A549 (cell line): Measurements from ENCODE around the gene DDX1. TPM values are rescaled to one million over a fixed set of nuclear protein-coding genes. Genes with fewer than 3 reads are reported as not detected.

Source experiments
- ATAC-seq, 2 experiments: fragments of 200-7000 bp in 1 of 2; fragments of >200 bp in 1 of 2; cut with Nextera tagmentation in 1 of 2; cut with Tn5 transposase in 1 of 2; 3 replicates each; pipeline versions ENCODE4 v1.8.0 to v1.9.1; 2018 to 2020; ENCODE audit warnings: mild to moderate bottlenecking in 1 of 2, moderate library complexity in 1 of 2
- CTCF ChIA-PET: fragments of 300-600 bp; sonication (Branson Sonifier 250); formaldehyde crosslinking; extraction: SDS; loops from one replicate; lab custom pipeline; 2021; ENCODE audit warnings: antibody characterized with exemption, inconsistent platforms; lab: Yijun Ruan, JAX
- POLR2A ChIA-PET: fragments of 350-600 bp; formaldehyde crosslinking; extraction: SDS; loops from one replicate; lab custom pipeline; 2021; ENCODE audit warnings: antibody characterized with exemption, inconsistent platforms; lab: Yijun Ruan, JAX
- DNase-seq, 2 experiments: peaks; one replicate each; pipeline versions ENCODE4 v3.0.0 to v3.0.0-alpha.2; 2011 to 2016; ENCODE audit warnings: low read depth in 1 of 2, low spot score in 1 of 2
- FAIRE-seq: peaks from 2 replicates; lab custom pipeline; 2011; peaks lifted over from hg19 to GRCh38; lab: Jason Lieb, UNC
- H3K27ac ChIP-seq, 2 experiments: fragments of >200 bp; sonication (Bioruptor Twin); formaldehyde crosslinking; 3 replicates each; pipeline ENCODE4 v1.5.1; 2016 to 2017
- H3K4me1 ChIP-seq: fragments of >200 bp; sonication (Bioruptor Twin); formaldehyde crosslinking; 3 replicates; pipeline ENCODE4 v1.6.1; 2016
- H3K4me2 ChIP-seq: fragments of >200 bp; sonication (Bioruptor Twin); formaldehyde crosslinking; 3 replicates; pipeline ENCODE4 v1.6.1; 2016
- H3K4me3 ChIP-seq: fragments of >200 bp; sonication (Bioruptor Twin); formaldehyde crosslinking; 3 replicates; pipeline ENCODE4 v1.5.1; 2016
- H3K9me3 ChIP-seq: fragments of >200 bp; sonication (Bioruptor Twin); formaldehyde crosslinking; 3 replicates; pipeline ENCODE4 v1.6.1; 2016
- BCL3 ChIP-seq: fragments of >200 bp; sonication (Bioruptor Twin); formaldehyde crosslinking; IDR thresholded peaks from 3 replicates; pipeline ENCODE4 v1.6.1; 2016
- CBX2 ChIP-seq: fragments of 200-600 bp; sonication (generic); IDR thresholded peaks from 2 replicates; pipeline ENCODE4 v1.6.1; 2016; ENCODE audit warnings: low read depth, mild to moderate bottlenecking, borderline replicate concordance
- CBX8 ChIP-seq: fragments of 200-600 bp; sonication (generic); IDR thresholded peaks from 2 replicates; pipeline ENCODE4 v1.6.1; 2016
- CHD2 ChIP-seq: fragments of 150-350 bp; IDR thresholded peaks from 2 replicates; pipeline ENCODE4 v1.6.1; 2014; ENCODE audit warnings: low read length; ENCODE audit not compliant: partially characterized antibody
- E2F6 ChIP-seq: IDR thresholded peaks from 2 replicates; pipeline ENCODE4 v1.6.1; 2012; ENCODE audit warnings: low read depth, borderline replicate concordance
- ELK1 ChIP-seq: fragments of 150-350 bp; IDR thresholded peaks from 2 replicates; pipeline ENCODE4 v1.6.1; 2014; ENCODE audit warnings: low read depth, mild to moderate bottlenecking, low read length
- EP300 ChIP-seq, 2 experiments: fragments of >200 bp; sonication (Bioruptor Twin); formaldehyde crosslinking; IDR thresholded peaks; 2 replicates in 1 of 2; 3 replicates in 1 of 2; pipeline ENCODE4 v1.6.1; 2016 to 2017
- FOSB ChIP-seq: fragments of 250-450 bp; sonication (Bioruptor Pico); IDR thresholded peaks from 2 replicates; pipeline ENCODE4 v1.5.0; 2020; ENCODE audit warnings: mild to moderate bottlenecking, moderate library complexity
- FOSL2 ChIP-seq, 2 experiments: fragments of 450-650 bp in 1 of 2; fragments of >200 bp in 1 of 2; sonication (Bioruptor Twin) in 1 of 2; formaldehyde crosslinking; IDR thresholded peaks; 2 replicates each; pipeline versions ENCODE4 v1.5.0 to v1.6.1; 2016 to 2020; ENCODE audit warnings: mild to moderate bottlenecking in 1 of 2, moderate library complexity in 1 of 2
- GATA3 ChIP-seq: IDR thresholded peaks from 2 replicates; pipeline ENCODE4 v1.6.1; 2012; ENCODE audit warnings: borderline replicate concordance
- HDAC2 ChIP-seq: fragments of 200-600 bp; sonication (generic); IDR thresholded peaks from 2 replicates; pipeline ENCODE4 v1.6.1; 2016
- HEYL ChIP-seq: fragments of 250-450 bp; sonication (Bioruptor Pico); IDR thresholded peaks from 2 replicates; pipeline ENCODE4 v1.8.0; 2021; ENCODE audit warnings: mild to moderate bottlenecking, moderate library complexity
- HMGXB4 ChIP-seq: fragments of 250-450 bp; sonication (Bioruptor Pico); IDR thresholded peaks from 2 replicates; pipeline ENCODE4 v1.5.0; 2021; ENCODE audit warnings: mild to moderate bottlenecking, moderate library complexity, borderline replicate concordance
- HOXA7 ChIP-seq: fragments of 250-450 bp; sonication (Bioruptor Pico); IDR thresholded peaks from 2 replicates; pipeline ENCODE4 v1.5.0; 2020; ENCODE audit warnings: mild to moderate bottlenecking, moderate library complexity
- HOXB13 ChIP-seq: fragments of 250-450 bp; sonication (Bioruptor Pico); IDR thresholded peaks from 2 replicates; pipeline ENCODE4 v1.5.0; 2020; ENCODE audit warnings: low read depth, mild to moderate bottlenecking, moderate library complexity
- HOXB5 ChIP-seq: fragments of 250-450 bp; sonication (Bioruptor Pico); IDR thresholded peaks from 2 replicates; pipeline ENCODE4 v1.5.0; 2020; ENCODE audit warnings: mild to moderate bottlenecking, moderate library complexity
- JUNB ChIP-seq: fragments of >200 bp; sonication (Bioruptor Twin); formaldehyde crosslinking; IDR thresholded peaks from 2 replicates; pipeline ENCODE4 v1.6.1; 2016
- KDM1A ChIP-seq: fragments of 200-600 bp; sonication (generic); IDR thresholded peaks from 2 replicates; pipeline ENCODE4 v1.6.1; 2016; ENCODE audit warnings: low read depth, mild to moderate bottlenecking
- MAX ChIP-seq: IDR thresholded peaks from 2 replicates; pipeline ENCODE4 v1.6.1; 2012
- NFE2L2 ChIP-seq: fragments of 150-350 bp; conservative IDR thresholded peaks from 2 replicates; pipeline ENCODE4 v1.6.1; 2014; ENCODE audit warnings: low read length
- NR3C1 ChIP-seq: fragments of >200 bp; sonication (Bioruptor Twin); formaldehyde crosslinking; IDR thresholded peaks from 3 replicates; pipeline ENCODE4 v1.6.1; 2017
- POLR2AphosphoS2 ChIP-seq: conservative IDR thresholded peaks from 2 replicates; pipeline ENCODE4 v1.6.1; 2012; ENCODE audit warnings: low read length, improper control_type of control experiment, inconsistent platforms
- RAD21 ChIP-seq, 2 experiments: fragments of >200 bp in 1 of 2; sonication (Bioruptor Twin) in 1 of 2; formaldehyde crosslinking in 1 of 2; IDR thresholded peaks in 1 of 2; conservative IDR thresholded peaks in 1 of 2; 2 replicates in 1 of 2; 3 replicates in 1 of 2; pipeline ENCODE4 v1.6.1; 2012 to 2018; ENCODE audit warnings: inconsistent platforms in 1 of 2
- RCOR1 ChIP-seq: fragments of 150-350 bp; IDR thresholded peaks from 2 replicates; pipeline ENCODE4 v1.6.1; 2014; ENCODE audit warnings: antibody characterized with exemption, low read length, low read depth
- SMC3 ChIP-seq: fragments of >200 bp; sonication (Bioruptor Twin); formaldehyde crosslinking; IDR thresholded peaks from 3 replicates; pipeline ENCODE4 v1.6.1; 2018; ENCODE audit warnings: inconsistent platforms
- SREBF2 ChIP-seq: fragments of 450-650 bp; IDR thresholded peaks from 2 replicates; pipeline ENCODE4 v1.6.1; 2014; ENCODE audit warnings: mild to moderate bottlenecking, moderate library complexity
- ZC3H11A ChIP-seq: fragments of 450-650 bp; IDR thresholded peaks from 2 replicates; pipeline ENCODE4 v1.6.1; 2014; ENCODE audit warnings: antibody characterized with exemption, mild to moderate bottlenecking
- ZFP36 ChIP-seq: fragments of 450-650 bp; IDR thresholded peaks from 2 replicates; pipeline ENCODE4 v1.6.1; 2014; ENCODE audit warnings: borderline replicate concordance; ENCODE audit not compliant: partially characterized antibody
- ZNF302 ChIP-seq: fragments of 250-450 bp; sonication (Bioruptor Pico); IDR thresholded peaks from 2 replicates; pipeline ENCODE4 v1.9.0; 2021; ENCODE audit warnings: inconsistent platforms, mild to moderate bottlenecking, moderate library complexity
- ZSCAN20 ChIP-seq: fragments of 250-450 bp; sonication (Bioruptor Pico); IDR thresholded peaks from 2 replicates; pipeline ENCODE4 v1.8.0; 2022; ENCODE audit warnings: mild to moderate bottlenecking, moderate library complexity
- WGBS: methylation state at CpG from one replicate; pipeline ENCODE4 v1.1.6; 2017; ENCODE audit errors: missing lambda C conversion rate; 5-methylcytosine and 5-hydroxymethylcytosine counted together
- polyA plus RNA-seq, 4 experiments: library from polyadenylated mRNA; depleted of rRNA in 3 of 4; stranded (reverse); fragments of >200 nt; fragmentation: RNase III in 1 of 4; extraction: RNeasy Plus Mini Kit Qiagen cat#74134 plus additional on column Dnase treatment in 1 of 4; gene quantifications; 2 replicates in 3 of 4; 3 replicates in 1 of 4; pipeline ENCODE4 v1.2.3, GENCODE V29; 2011 to 2017

DDX1 gene
- polyA plus RNA-seq, 2 of the 4 experiments (the other 2 are of a cell fraction) = 157 to 214 TPM

- H3K4me3 ChIP-seq = no peak overlapping the region
- ChIA-PET POLR2A (no interaction called here), CTCF (no interaction called here)
- no peak overlapping the region for H3K4me2 ChIP-seq
- FAIRE-seq = no peak
- H3K4me1 ChIP-seq = no peaks in the 10 kb centered on the region
- ATAC-seq = no peak
- TF ChIP-seq BCL3 (no peak), ELK1 (no peak), ZNF302 (CRISPR knock-in tag) (no peak), CBX2 (no peak), MAX (no peak), FOSL2 (IDR thresholded peaks at IDR 0.05) (no peak), FOSL2 (CRISPR knock-in tag; IDR thresholded peaks at IDR 0.05) (no peak), HMGXB4 (CRISPR knock-in tag) (no peak), HOXB5 (CRISPR knock-in tag) (no peak), RCOR1 (no peak), RAD21 (conservative IDR thresholded peaks at IDR 0.05 in 1 of 2, IDR thresholded peaks at IDR 0.05 in 1 of 2) (no peak), NFE2L2 (no peak), HEYL (CRISPR knock-in tag) (no peak), HOXA7 (CRISPR knock-in tag) (no peak), GATA3 (no peak), E2F6 (no peak), KDM1A (no peak), ZFP36 (no peak), HDAC2 (no peak), JUNB (no peak)
- no peaks in the 10 kb centered on the region for H3K9me3 ChIP-seq
- no peak for DNase-seq
- WGBS = 89% methylated on average over 3 of the region's 3 CpGs
- no peak overlapping the region for H3K27ac ChIP-seq
Measured at GRCh38 chr2:15603044-15603765, 11.5 kb downstream of the DDX1 start.

GRCh38 chr2:15603948-15604347 lies 12.3 kb downstream of the DDX1 start:
- 91% methylated on average over 2 of the region's 2 CpGs for WGBS
- TF ChIP-seq HDAC2 (no peak), RCOR1 (no peak), EP300 (IDR thresholded peaks at IDR 0.05) (no peak), SMC3 (no peak), HOXA7 (CRISPR knock-in tag) (no peak), CBX8 (no peak), ZSCAN20 (CRISPR knock-in tag) (no peak), FOSB (CRISPR knock-in tag) (no peak), POLR2AphosphoS2 (no peak), NR3C1 (no peak), SREBF2 (no peak), CHD2 (no peak), HOXB13 (CRISPR knock-in tag) (no peak), ZC3H11A (no peak), HOXB5 (CRISPR knock-in tag) (no peak), FOSL2 (IDR thresholded peaks at IDR 0.05) (no peak), FOSL2 (CRISPR knock-in tag; IDR thresholded peaks at IDR 0.05) (no peak)
- ChIA-PET CTCF (no interaction called here), POLR2A (no interaction called here)
- Histone ChIP-seq H3K4me1 (no peaks in the 10 kb centered on the region), H3K4me2 (no peak overlapping the region), H3K9me3 (no peaks in the 10 kb centered on the region), H3K4me3 (no peak overlapping the region), H3K27ac (no peak overlapping the region)
- FAIRE-seq (no peak), DNase-seq (no peak), ATAC-seq (no peak)
